Right atrium auricular region (tissue), 2 donors: ENCODE measurements around the gene FARS2. TPM values are rescaled to one million over a fixed set of nuclear protein-coding genes. Genes with fewer than 3 reads are reported as not detected.

Source experiments
- DNase-seq: peaks from one replicate; pipeline ENCODE4 v3.0.0-alpha.2; 2019; ENCODE audit warnings: low spot score
- H3K27ac ChIP-seq, 2 donors: fragments of 200-600 bp; sonication (generic); 1 replicate in 1 of 2; 2 replicates in 1 of 2; pipeline ENCODE4 v1.5.1; 2016 to 2019
- H3K27me3 ChIP-seq, 2 donors: fragments of 200-600 bp; sonication (generic); one replicate each; pipeline versions ENCODE4 v1.5.1 to v1.6.0; 2017 to 2019
- H3K36me3 ChIP-seq: fragments of 200-600 bp; sonication (generic); one replicate; pipeline ENCODE4 v1.5.1; 2016
- H3K4me1 ChIP-seq, 2 donors: fragments of 200-600 bp; sonication (generic); one replicate each; pipeline versions ENCODE4 v1.5.1 to v1.6.0; 2017 to 2019
- H3K4me3 ChIP-seq, 2 donors: fragments of 200-600 bp; sonication (generic); 1 replicate in 1 of 2; 2 replicates in 1 of 2; pipeline ENCODE4 v1.5.1; 2017 to 2019; ENCODE audit warnings: mild to moderate bottlenecking in 1 of 2, moderate library complexity in 1 of 2
- H3K9me3 ChIP-seq, 2 donors: fragments of 200-600 bp; sonication (generic); one replicate each; pipeline ENCODE4 v1.5.1; 2019
- total RNA-seq, 2 donors: library from RNA; depleted of rRNA; stranded (reverse); fragments of >200 nt; gene quantifications; one replicate each; pipeline ENCODE4 v1.1.0, GENCODE V29; 2016
- TF ChIP-seq, protein P1 (sequence below), 2 donors: fragments of 200-600 bp; sonication (generic); IDR thresholded peaks; one replicate each; pipeline ENCODE4 v1.5.1; 2019; ENCODE audit warnings: antibody characterized with exemption in 2 of 2

Gene FARS2
- total RNA-seq, 2 donors from 2014 or later, result 9.4 to 15.0 TPM

DNA sequence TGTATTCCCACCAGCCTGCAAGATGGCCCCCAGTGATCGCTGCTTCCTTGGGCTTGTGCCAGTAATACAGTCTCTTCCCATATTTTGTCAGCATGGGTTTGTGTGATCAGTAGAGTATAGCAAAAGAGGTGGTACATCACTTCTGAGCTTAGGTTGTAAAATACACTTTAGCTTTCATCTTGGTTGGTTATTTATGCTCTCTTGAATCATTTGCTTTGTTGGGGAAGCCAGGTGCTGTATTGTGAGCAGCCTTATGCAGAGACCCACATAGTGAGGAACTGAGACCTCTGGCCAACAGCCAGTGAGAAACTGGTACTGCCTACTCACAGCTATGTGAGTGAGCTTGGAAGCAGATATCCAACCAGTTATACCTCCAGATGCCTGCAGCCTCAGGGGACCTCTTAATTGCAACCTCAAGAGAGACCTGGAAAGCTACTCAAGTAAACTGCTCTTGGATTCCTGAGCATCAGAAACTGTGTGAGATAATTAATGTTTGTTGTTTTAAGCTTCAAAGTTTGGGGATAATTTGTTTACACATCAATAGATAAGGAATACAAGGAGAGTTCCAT, 229.3 kb downstream of the FARS2 start:
- TF ChIP-seq, protein P1, sequence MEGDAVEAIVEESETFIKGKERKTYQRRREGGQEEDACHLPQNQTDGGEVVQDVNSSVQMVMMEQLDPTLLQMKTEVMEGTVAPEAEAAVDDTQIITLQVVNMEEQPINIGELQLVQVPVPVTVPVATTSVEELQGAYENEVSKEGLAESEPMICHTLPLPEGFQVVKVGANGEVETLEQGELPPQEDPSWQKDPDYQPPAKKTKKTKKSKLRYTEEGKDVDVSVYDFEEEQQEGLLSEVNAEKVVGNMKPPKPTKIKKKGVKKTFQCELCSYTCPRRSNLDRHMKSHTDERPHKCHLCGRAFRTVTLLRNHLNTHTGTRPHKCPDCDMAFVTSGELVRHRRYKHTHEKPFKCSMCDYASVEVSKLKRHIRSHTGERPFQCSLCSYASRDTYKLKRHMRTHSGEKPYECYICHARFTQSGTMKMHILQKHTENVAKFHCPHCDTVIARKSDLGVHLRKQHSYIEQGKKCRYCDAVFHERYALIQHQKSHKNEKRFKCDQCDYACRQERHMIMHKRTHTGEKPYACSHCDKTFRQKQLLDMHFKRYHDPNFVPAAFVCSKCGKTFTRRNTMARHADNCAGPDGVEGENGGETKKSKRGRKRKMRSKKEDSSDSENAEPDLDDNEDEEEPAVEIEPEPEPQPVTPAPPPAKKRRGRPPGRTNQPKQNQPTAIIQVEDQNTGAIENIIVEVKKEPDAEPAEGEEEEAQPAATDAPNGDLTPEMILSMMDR (IDR thresholded peaks at IDR 0.05), result no peak
- Histone ChIP-seq H3K27ac (no peak overlapping the region), H3K4me1 (no peaks in the 10 kb centered on the region), H3K9me3 (no peaks in the 10 kb centered on the region), H3K27me3 (no peaks in the 10 kb centered on the region), H3K36me3 (no peaks in the 10 kb centered on the region), H3K4me3 (no peak overlapping the region)
- DNase-seq, result no peak

DNA sequence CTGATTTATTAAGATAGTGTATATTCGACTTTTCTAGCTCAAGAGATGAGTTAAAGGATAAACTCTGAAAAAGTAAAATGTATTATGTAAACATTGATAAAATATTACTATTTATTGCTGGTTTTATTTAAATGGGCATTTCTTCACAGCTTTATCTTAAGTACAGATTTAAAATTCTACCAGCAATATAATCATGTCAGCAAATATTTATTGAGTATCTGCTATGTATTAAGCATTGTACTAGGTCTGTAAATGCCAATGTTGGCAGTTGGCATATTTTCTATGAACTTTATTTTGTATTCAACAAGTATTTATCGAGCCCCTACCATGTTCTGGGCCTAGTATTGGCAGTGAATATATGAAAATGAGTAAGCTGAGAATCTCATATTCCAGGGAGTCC, 231.0 kb downstream of the FARS2 start:
- Histone ChIP-seq H3K4me1 (no peaks in the 10 kb centered on the region), H3K27me3 (no peaks in the 10 kb centered on the region), H3K9me3 (no peaks in the 10 kb centered on the region), H3K4me3 (no peak overlapping the region), H3K36me3 (no peaks in the 10 kb centered on the region), H3K27ac (no peak overlapping the region)
- no peak for DNase-seq
- TF ChIP-seq, protein P1 (IDR thresholded peaks at IDR 0.05), result no peak

DNA sequence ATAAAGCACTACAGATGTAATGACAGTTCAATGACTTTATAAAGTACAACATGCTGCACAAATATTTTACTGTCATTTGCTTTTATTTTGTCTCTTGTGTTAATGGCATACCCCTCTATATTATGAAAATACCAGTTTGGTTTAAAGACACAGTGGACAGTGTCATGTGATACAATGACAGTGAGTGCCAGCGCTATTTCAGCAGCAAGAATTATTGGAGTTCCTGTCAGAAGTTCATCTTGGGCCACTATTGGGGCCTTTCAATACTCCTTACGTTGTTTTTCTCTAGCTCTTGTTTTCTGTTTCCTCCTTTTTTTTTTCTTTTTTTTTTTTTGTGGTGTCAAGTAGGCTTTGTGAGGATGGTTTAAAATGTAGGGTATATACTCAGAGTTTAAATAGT, 232.5 kb downstream of the FARS2 start:
- DNase-seq, result no peak
- H3K4me3 ChIP-seq, result no peak overlapping the region
- H3K4me1 ChIP-seq, result peaks cover 0 to under 1% of the 10 kb centered on the region in 2 donors
- no peaks in the 10 kb centered on the region for H3K27me3 ChIP-seq
- TF ChIP-seq, protein P1 (IDR thresholded peaks at IDR 0.05), result no peak
- H3K27ac ChIP-seq, result no peak overlapping the region
- no peaks in the 10 kb centered on the region for H3K9me3 ChIP-seq
- no peaks in the 10 kb centered on the region for H3K36me3 ChIP-seq

DNA sequence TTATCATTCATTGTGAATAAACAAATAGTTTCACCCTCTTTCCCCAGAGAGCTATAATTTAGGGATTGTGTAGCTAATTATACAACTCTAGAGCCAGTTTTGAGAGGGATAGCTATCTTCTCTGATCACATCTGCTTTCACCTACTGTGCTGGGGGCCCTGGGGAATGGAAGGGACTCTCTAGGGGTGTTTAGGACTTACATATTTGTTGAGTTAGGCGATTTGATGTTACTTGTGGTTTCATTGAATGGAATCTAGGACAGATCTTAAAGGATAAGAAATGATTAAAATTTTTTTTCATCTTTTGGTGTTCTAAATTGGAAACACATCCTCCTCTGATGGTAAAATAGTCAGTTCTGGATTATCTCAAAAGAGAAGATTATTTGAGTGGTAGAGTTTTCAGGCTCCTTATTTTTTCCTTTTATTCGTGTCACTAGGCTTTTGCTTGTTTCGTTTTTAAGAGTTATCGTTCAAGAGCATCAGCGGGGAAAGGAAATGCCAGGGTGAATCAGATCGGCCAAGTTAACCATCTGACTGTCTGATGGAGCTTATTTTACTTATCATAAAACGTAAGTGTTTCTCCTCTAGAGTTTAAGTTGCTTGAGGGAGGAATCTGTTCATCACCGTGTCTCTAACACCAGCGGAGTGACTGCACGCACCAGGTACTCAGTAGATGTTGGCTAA, 236.7 kb downstream of the FARS2 start:
- H3K27ac ChIP-seq, result no peak overlapping the region
- no peak for DNase-seq
- TF ChIP-seq, protein P1 (IDR thresholded peaks at IDR 0.05), result no peak
- H3K9me3 ChIP-seq, result no peaks in the 10 kb centered on the region
- peaks cover 0 to 19% of the 10 kb centered on the region in 2 donors for H3K4me1 ChIP-seq
- no peaks in the 10 kb centered on the region for H3K36me3 ChIP-seq
- H3K4me3 ChIP-seq, result no peak overlapping the region
- no peaks in the 10 kb centered on the region for H3K27me3 ChIP-seq

DNA sequence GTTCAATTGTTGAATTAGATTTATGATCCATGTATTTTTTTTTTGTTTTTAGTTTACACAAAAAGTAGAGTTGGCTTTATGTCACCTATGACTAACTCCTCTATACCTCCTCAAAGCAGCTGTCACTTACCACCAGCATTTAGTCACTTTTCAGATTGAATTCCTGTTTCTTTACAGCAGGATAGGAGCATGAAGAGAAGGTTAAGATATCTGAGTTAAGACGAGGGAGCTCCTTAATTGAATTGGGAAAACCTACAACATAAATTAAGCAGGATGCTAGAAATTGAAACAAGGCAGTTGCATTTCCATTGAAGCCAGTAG, 237.2 kb downstream of the FARS2 start:
- Histone ChIP-seq H3K4me1 (peaks cover 0 to 19% of the 10 kb centered on the region in 2 donors), H3K27ac (no peak overlapping the region), H3K9me3 (no peaks in the 10 kb centered on the region), H3K36me3 (no peaks in the 10 kb centered on the region), H3K4me3 (no peak overlapping the region), H3K27me3 (no peaks in the 10 kb centered on the region)
- no peak for DNase-seq
- TF ChIP-seq, protein P1 (IDR thresholded peaks at IDR 0.05), result no peak
